ENCODE data around the gene AVPR1B. TPM values are rescaled to one million over a fixed set of nuclear protein-coding genes. Genes with fewer than 3 reads are reported as not detected.

AVPR1B gene
- total and polyA plus RNA-seq, 2 of the 13 experiments (the other 11 are each of a cell fraction or from before 2014, with no cell fraction given): 0.05 TPM; not detected in 1

DNA sequence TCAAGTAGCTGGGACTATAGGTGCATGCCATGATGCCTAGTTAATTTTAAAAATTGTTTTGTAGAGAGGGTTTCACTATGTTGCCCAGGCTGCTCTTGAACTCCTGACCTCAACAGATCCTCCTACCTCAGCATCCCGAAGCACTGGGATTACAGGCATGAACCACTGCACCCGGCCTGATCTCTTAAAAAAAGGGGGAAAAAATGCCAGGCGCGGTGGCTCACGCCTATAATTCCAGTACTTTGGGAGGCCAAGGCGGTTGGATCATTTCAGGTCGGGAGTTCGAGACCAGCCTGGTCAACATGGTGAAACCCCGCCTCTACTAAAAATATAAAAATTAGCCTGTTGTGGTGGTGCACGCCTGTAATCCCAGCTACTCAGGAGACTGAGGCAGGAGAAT is 13.2 kb downstream of the AVPR1B start:
- POLR2A ChIA-PET: no interaction called here
- in situ Hi-C loops (cut with HindIII; ENCODE audit: extremely low pct_ligation_motif_present, low pct_unique_long_range_greater_than_20kb): loop anchor here (10.0 kb wide), 2 partner anchors 189 to 309 kb away; no protein-coding TSS in a partner anchor
- WGBS (ENCODE audit: low lambda C conversion rate): 93% methylated on average over 10 of the region's 10 CpGs

More for the DNA sequence above, 13.2 kb downstream of the AVPR1B start:
- intact Hi-C loops (cut with micrococcal nuclease; ENCODE audit: unreplicated experiment): no loop called here
- Histone ChIP-seq H3K4me2 (ENCODE audit: low read depth, low read length) (no peak overlapping the region), H3K27me3 (ENCODE audit: control insufficient read depth in 1 of 2, insufficient read depth in 2 of 2, low read length in 2 of 2) (no peaks in the 10 kb centered on the region), H3K4me1 (ENCODE audit: insufficient read depth, low read length) (no peaks in the 10 kb centered on the region; the same call in 1 of the 2 replicates), H3K9me3 (ENCODE audit: low read length) (no peaks in the 10 kb centered on the region), H2AFZ (ENCODE audit: low read length) (no peak overlapping the region), H3K4me3 (replicated peaks in 1 of 3; ENCODE audit: insufficient read depth in 1 of 3, low read depth in 2 of 3, low read length in 3 of 3) (no peak overlapping the region), H3K27ac (ENCODE audit: extremely low read length, insufficient read depth, low read length) (no peak overlapping the region), H3K9ac (ENCODE audit: insufficient read depth, low read depth, low read length) (no peak overlapping the region), H3K36me3 (replicated peaks in 1 of 2; ENCODE audit: control insufficient read depth in 1 of 2, insufficient read depth in 2 of 2, low read length in 2 of 2) (no peaks in the 10 kb centered on the region), H4K20me1 (ENCODE audit: insufficient read depth, low read length) (no peaks in the 10 kb centered on the region), H3K79me2 (ENCODE audit: insufficient read depth, low read length) (no peaks in the 10 kb centered on the region)
- CTCF ChIA-PET (ENCODE audit: low intra/inter-chr PET ratio, low total read pairs): interaction anchor here (5.0 kb wide), 1 partner anchor 73 kb away, joined by 105 read pairs; no protein-coding TSS in a partner anchor
- DNase-seq (ENCODE audit: low spot score) (no peak), FAIRE-seq (no peak), ATAC-seq (no peak)
- no TSS peak for BruUV-seq (replicated peaks)
- TF ChIP-seq TAF15 (IDR thresholded peaks at IDR 0.05; ENCODE audit: low read depth, low read length, poor library complexity, severe bottlenecking): no peak
- TF ChIP-seq MIER2 (CRISPR knock-in tag; IDR thresholded peaks at IDR 0.05): no peak
- TF ChIP-seq PAF1 (CRISPR knock-in tag; IDR thresholded peaks at IDR 0.05): no peak
- TF ChIP-seq ZNF143 (CRISPR knock-in tag; IDR thresholded peaks at IDR 0.05): no peak
- no peak for TF ChIP-seq ELF4 (CRISPR knock-in tag; IDR thresholded peaks at IDR 0.05; ENCODE audit: borderline replicate concordance)
- TF ChIP-seq, protein P1, sequence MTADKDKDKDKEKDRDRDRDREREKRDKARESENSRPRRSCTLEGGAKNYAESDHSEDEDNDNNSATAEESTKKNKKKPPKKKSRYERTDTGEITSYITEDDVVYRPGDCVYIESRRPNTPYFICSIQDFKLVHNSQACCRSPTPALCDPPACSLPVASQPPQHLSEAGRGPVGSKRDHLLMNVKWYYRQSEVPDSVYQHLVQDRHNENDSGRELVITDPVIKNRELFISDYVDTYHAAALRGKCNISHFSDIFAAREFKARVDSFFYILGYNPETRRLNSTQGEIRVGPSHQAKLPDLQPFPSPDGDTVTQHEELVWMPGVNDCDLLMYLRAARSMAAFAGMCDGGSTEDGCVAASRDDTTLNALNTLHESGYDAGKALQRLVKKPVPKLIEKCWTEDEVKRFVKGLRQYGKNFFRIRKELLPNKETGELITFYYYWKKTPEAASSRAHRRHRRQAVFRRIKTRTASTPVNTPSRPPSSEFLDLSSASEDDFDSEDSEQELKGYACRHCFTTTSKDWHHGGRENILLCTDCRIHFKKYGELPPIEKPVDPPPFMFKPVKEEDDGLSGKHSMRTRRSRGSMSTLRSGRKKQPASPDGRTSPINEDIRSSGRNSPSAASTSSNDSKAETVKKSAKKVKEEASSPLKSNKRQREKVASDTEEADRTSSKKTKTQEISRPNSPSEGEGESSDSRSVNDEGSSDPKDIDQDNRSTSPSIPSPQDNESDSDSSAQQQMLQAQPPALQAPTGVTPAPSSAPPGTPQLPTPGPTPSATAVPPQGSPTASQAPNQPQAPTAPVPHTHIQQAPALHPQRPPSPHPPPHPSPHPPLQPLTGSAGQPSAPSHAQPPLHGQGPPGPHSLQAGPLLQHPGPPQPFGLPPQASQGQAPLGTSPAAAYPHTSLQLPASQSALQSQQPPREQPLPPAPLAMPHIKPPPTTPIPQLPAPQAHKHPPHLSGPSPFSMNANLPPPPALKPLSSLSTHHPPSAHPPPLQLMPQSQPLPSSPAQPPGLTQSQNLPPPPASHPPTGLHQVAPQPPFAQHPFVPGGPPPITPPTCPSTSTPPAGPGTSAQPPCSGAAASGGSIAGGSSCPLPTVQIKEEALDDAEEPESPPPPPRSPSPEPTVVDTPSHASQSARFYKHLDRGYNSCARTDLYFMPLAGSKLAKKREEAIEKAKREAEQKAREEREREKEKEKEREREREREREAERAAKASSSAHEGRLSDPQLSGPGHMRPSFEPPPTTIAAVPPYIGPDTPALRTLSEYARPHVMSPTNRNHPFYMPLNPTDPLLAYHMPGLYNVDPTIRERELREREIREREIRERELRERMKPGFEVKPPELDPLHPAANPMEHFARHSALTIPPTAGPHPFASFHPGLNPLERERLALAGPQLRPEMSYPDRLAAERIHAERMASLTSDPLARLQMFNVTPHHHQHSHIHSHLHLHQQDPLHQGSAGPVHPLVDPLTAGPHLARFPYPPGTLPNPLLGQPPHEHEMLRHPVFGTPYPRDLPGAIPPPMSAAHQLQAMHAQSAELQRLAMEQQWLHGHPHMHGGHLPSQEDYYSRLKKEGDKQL (CRISPR knock-in tag; IDR thresholded peaks at IDR 0.05; ENCODE audit: low read depth): no peak
- TF ChIP-seq, protein P2, sequence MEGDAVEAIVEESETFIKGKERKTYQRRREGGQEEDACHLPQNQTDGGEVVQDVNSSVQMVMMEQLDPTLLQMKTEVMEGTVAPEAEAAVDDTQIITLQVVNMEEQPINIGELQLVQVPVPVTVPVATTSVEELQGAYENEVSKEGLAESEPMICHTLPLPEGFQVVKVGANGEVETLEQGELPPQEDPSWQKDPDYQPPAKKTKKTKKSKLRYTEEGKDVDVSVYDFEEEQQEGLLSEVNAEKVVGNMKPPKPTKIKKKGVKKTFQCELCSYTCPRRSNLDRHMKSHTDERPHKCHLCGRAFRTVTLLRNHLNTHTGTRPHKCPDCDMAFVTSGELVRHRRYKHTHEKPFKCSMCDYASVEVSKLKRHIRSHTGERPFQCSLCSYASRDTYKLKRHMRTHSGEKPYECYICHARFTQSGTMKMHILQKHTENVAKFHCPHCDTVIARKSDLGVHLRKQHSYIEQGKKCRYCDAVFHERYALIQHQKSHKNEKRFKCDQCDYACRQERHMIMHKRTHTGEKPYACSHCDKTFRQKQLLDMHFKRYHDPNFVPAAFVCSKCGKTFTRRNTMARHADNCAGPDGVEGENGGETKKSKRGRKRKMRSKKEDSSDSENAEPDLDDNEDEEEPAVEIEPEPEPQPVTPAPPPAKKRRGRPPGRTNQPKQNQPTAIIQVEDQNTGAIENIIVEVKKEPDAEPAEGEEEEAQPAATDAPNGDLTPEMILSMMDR (CRISPR knock-in tag; IDR thresholded peaks at IDR 0.05): no peak
- no peak for TF ChIP-seq RFX3 (CRISPR knock-in tag; IDR thresholded peaks at IDR 0.05)
- TF ChIP-seq HHEX (CRISPR knock-in tag; IDR thresholded peaks at IDR 0.05): no peak
- TF ChIP-seq ZNF546 (CRISPR knock-in tag; conservative IDR thresholded peaks at IDR 0.05): no peak
